GM12878 (cell line): ENCODE results near the gene ROCK2. TPM values are rescaled to one million over a fixed set of nuclear protein-coding genes. Genes with fewer than 3 reads are reported as not detected.

Experiments used
- ATAC-seq: fragments of 200-7000 bp; cut with Tn5 transposase; 3 replicates; pipeline ENCODE4 v1.9.1; 2020; ENCODE audit warnings: mild to moderate bottlenecking, moderate library complexity
- BruUV-seq: library from RNA; stranded (reverse); fragments of 400-500 nt; replicated peaks from 2 replicates; lab custom pipeline; 2021; lab: Mats Ljungman, UMichigan
- CTCF ChIA-PET: fragments of 300-600 bp; sonication (Branson Sonifier 250); formaldehyde crosslinking; extraction: SDS; loops from one replicate; lab custom pipeline; 2021; ENCODE audit warnings: inconsistent platforms; lab: Yijun Ruan, JAX
- POLR2A ChIA-PET: fragments of 350-600 bp; formaldehyde crosslinking; extraction: SDS; loops from one replicate; lab custom pipeline; 2021; ENCODE audit warnings: inconsistent platforms; lab: Charles Lee
- RAD21 ChIA-PET: fragments of 300-600 bp; sonication (Branson Sonifier 250); formaldehyde crosslinking; loops from one replicate; lab custom pipeline; 2023; ENCODE audit warnings: antibody characterized with exemption; ENCODE audit not compliant: unreplicated experiment; lab: Charles Lee
- SMC1A ChIA-PET: fragments of 300-600 bp; sonication (Branson Sonifier 250); formaldehyde crosslinking; loops from one replicate; lab custom pipeline; 2023; ENCODE audit not compliant: unreplicated experiment, uncharacterized antibody; lab: Charles Lee
- DNase-seq: peaks from one replicate; pipeline ENCODE4 v3.0.0-alpha.2; 2011; ENCODE audit warnings: low read depth, low spot score
- FAIRE-seq: peaks from 3 replicates; lab custom pipeline; 2011; peaks lifted over from hg19 to GRCh38; lab: Jason Lieb, UNC
- H2AFZ ChIP-seq: 2 replicates; pipeline ENCODE4 v1.6.0; 2011; ENCODE audit warnings: low read depth, low read length, control low read depth; ENCODE audit not compliant: control insufficient read depth
- H3K27ac ChIP-seq: 2 replicates; pipeline ENCODE4 v1.5.1; 2011; ENCODE audit warnings: control low read depth; ENCODE audit not compliant: control insufficient read depth, insufficient read depth
- H3K27me3 ChIP-seq, 2 experiments: replicated peaks in 1 of 2; 2 replicates each; pipeline versions ENCODE4 v1.6.0 to v1.6.1; 2011; ENCODE audit warnings: low read length in 1 of 2; ENCODE audit not compliant: control insufficient read depth in 2 of 2, insufficient read depth in 2 of 2
- H3K36me3 ChIP-seq, 2 experiments: 2 replicates each; pipeline ENCODE4 v1.5.1; 2011; ENCODE audit warnings: low read length in 1 of 2; ENCODE audit not compliant: control insufficient read depth in 2 of 2, insufficient read depth in 2 of 2
- H3K4me1 ChIP-seq: 2 replicates; pipeline ENCODE4 v1.6.1; 2011; ENCODE audit warnings: mild to moderate bottlenecking, low read length, moderate library complexity, mixed read lengths; ENCODE audit not compliant: control insufficient read depth, insufficient read depth
- H3K4me2 ChIP-seq: 2 replicates; pipeline ENCODE4 v1.6.0; 2011; ENCODE audit warnings: control low read depth; ENCODE audit not compliant: control insufficient read depth, insufficient read depth
- H3K4me3 ChIP-seq: fragments of 200-600 bp; sonication (generic); 2 replicates; pipeline ENCODE4 v1.5.1; 2016
- H3K79me2 ChIP-seq: 2 replicates; pipeline ENCODE4 v1.6.0; 2011; ENCODE audit warnings: low read length; ENCODE audit not compliant: control insufficient read depth, insufficient read depth
- H3K9ac ChIP-seq: 2 replicates; pipeline ENCODE4 v1.8.0; 2011; ENCODE audit warnings: low read length, control low read depth, mixed read lengths; ENCODE audit not compliant: control insufficient read depth, insufficient read depth
- H3K9me3 ChIP-seq: replicated peaks from 3 replicates; pipeline ENCODE4 v1.5.1; 2011; ENCODE audit warnings: mild to moderate bottlenecking, low read length; ENCODE audit not compliant: control insufficient read depth, insufficient read depth
- H4K20me1 ChIP-seq: 2 replicates; pipeline ENCODE4 v1.6.0; 2011; ENCODE audit not compliant: control insufficient read depth, insufficient read depth
- BCL11A ChIP-seq: IDR thresholded peaks from 2 replicates; pipeline ENCODE4 v1.6.1; 2011; ENCODE audit warnings: low read depth, low read length
- CBFB ChIP-seq: IDR thresholded peaks from 2 replicates; pipeline ENCODE4 v1.6.1; 2016; ENCODE audit warnings: antibody characterized with exemption, low read depth
- CREB1 ChIP-seq: IDR thresholded peaks from 2 replicates; pipeline ENCODE4 v1.6.1; 2012; ENCODE audit warnings: low read depth, mild to moderate bottlenecking, inconsistent platforms
- CREM ChIP-seq: IDR thresholded peaks from 2 replicates; pipeline ENCODE4 v1.6.1; 2014; ENCODE audit warnings: antibody characterized with exemption, low read depth
- E2F8 ChIP-seq: fragments of 450-650 bp; IDR thresholded peaks from 2 replicates; pipeline ENCODE4 v1.6.1; 2018; ENCODE audit warnings: mild to moderate bottlenecking, low read depth, moderate library complexity; ENCODE audit not compliant: partially characterized antibody
- HDAC6 ChIP-seq: fragments of 200-600 bp; sonication (generic); IDR thresholded peaks from one replicate; pipeline ENCODE4 v1.8.0; 2017; ENCODE audit warnings: antibody characterized with exemption; ENCODE audit not compliant: unreplicated experiment
- PKNOX1 ChIP-seq: fragments of 450-650 bp; IDR thresholded peaks from 2 replicates; pipeline ENCODE4 v1.6.1; 2016; ENCODE audit warnings: mild to moderate bottlenecking
- PRDM15 ChIP-seq: fragments of 450-650 bp; formaldehyde crosslinking; IDR thresholded peaks from 2 replicates; pipeline ENCODE4 v1.4.0; 2020; ENCODE audit warnings: mild to moderate bottlenecking, moderate library complexity
- SREBF2 ChIP-seq: IDR thresholded peaks from 2 replicates; pipeline ENCODE4 v1.6.1; 2012; ENCODE audit warnings: mild to moderate bottlenecking, low read length
- SUPT20H ChIP-seq: IDR thresholded peaks from 2 replicates; pipeline ENCODE4 v1.6.1; 2011; ENCODE audit warnings: low read depth, mild to moderate bottlenecking, low read length, moderate library complexity, borderline replicate concordance; ENCODE audit not compliant: control insufficient read depth
- YY1 ChIP-seq: IDR thresholded peaks from 2 replicates; pipeline ENCODE4 v1.6.1; 2011; ENCODE audit warnings: low read depth, mild to moderate bottlenecking, low read length
- ZNF384 ChIP-seq: IDR thresholded peaks from 2 replicates; pipeline ENCODE4 v1.6.1; 2012; ENCODE audit warnings: low read depth, mild to moderate bottlenecking, low read length, improper control_type of control experiment, borderline replicate concordance
- ZNF592 ChIP-seq: fragments of 450-650 bp; IDR thresholded peaks from 2 replicates; pipeline ENCODE4 v1.6.1; 2017; ENCODE audit warnings: mild to moderate bottlenecking, moderate library complexity
- WGBS: methylation state at CpG from one replicate; pipeline ENCODE4 v1.1.6; 2016; ENCODE audit warnings: low lambda C conversion rate; ENCODE audit not compliant: insufficient replicate concordance, insufficient coverage; ENCODE audit errors: missing lambda C conversion rate; 5-methylcytosine and 5-hydroxymethylcytosine counted together
- in situ Hi-C: fragments of 300-500 bp; cut with MboI; formaldehyde crosslinking; loops from 9 replicates; pipeline ENCODE4 v1.14.3; 2018; ENCODE audit warnings: mixed read lengths
- intact Hi-C: fragments of 100-400 bp; cut with micrococcal nuclease; formaldehyde crosslinking; loops from one replicate; pipeline ENCODE4 v1.14.2; 2022; ENCODE audit not compliant: unreplicated experiment
- polyA plus RNA-seq, 11 experiments: library from polyadenylated mRNA; depleted of rRNA in 4 of 11; unstranded in 6 of 11; stranded (reverse) in 5 of 11; fragments of >200 nt; fragmentation: Nextera tagmentation in 4 of 11; fragmentation: Illumina TruSeq in 1 of 11; extraction: Ambion mirVana in 4 of 11; extraction: Trizol in 1 of 11; gene quantifications; 1 replicate in 1 of 11; 2 replicates in 10 of 11; pipeline versions ENCODE4 v1.2.1 to v1.2.3, GENCODE V29; 2011 to 2016; ENCODE audit warnings: inconsistent platforms in 2 of 11, missing spikeins in 2 of 11, low read depth in 1 of 11
- total RNA-seq, 4 experiments: library from RNA; depleted of rRNA in 3 of 4; stranded (reverse); fragments of >200 nt in 3 of 4; fragmentation: Illumina TruSeq in 1 of 4; extraction: Trizol in 1 of 4; gene quantifications; 2 replicates each; pipeline versions ENCODE4 v1.2.1 to v1.2.3, GENCODE V29; 2013 to 2021

ROCK2 gene
- total and polyA plus RNA-seq, 10 of the 15 experiments (the other 5 are each of a cell fraction or from before 2014, with no cell fraction given), result 4.6 to 22.1 (median 8.3) TPM

GRCh38 chr2:11215407-11215806 lies 129.0 kb downstream of the ROCK2 start:
- ChIA-PET CTCF (interaction anchor here (1.3 kb wide), 1 partner anchor 12 kb away, joined by 4 read pairs; no protein-coding TSS in a partner anchor), RAD21 (no interaction called here), POLR2A (interaction anchor here (0.7 kb wide), 1 partner anchor 15 kb away, joined by 3 read pairs; no protein-coding TSS in a partner anchor), SMC1A (interaction anchor here (1.1 to 1.3 kb wide), 2 partner anchors 10 to 15 kb away, joined by 3 to 6 read pairs; no protein-coding TSS in a partner anchor)
- FAIRE-seq (no peak), DNase-seq (no peak), ATAC-seq (no peak)
- no TSS peak for BruUV-seq
- Histone ChIP-seq H3K36me3 (peaks cover 0 to 11% of the 10 kb centered on the region in 2 experiments; a peak in 3 of 4 replicates), H3K4me2 (no peak overlapping the region), H3K4me3 (no peak overlapping the region), H3K27me3 (no peaks in the 10 kb centered on the region), H3K9me3 (no peaks in the 10 kb centered on the region), H2AFZ (no peak overlapping the region), H3K9ac (no peak overlapping the region), H3K4me1 (no peaks in the 10 kb centered on the region), H4K20me1 (no peaks in the 10 kb centered on the region), H3K79me2 (no peaks in the 10 kb centered on the region), H3K27ac (no peak overlapping the region)
- in situ Hi-C loops, result no loop called here
- 93% methylated on average over 3 of the region's 3 CpGs for WGBS
- intact Hi-C loops, result no loop called here
- TF ChIP-seq ZNF592, result no peak
- TF ChIP-seq YY1, result no peak
- no peak for TF ChIP-seq E2F8
- TF ChIP-seq CREM, result no peak
- no peak for TF ChIP-seq SUPT20H
- TF ChIP-seq CREB1, result no peak
- TF ChIP-seq ZNF384, result no peak
- TF ChIP-seq HDAC6, result no peak
- TF ChIP-seq PKNOX1, result no peak
- no peak for TF ChIP-seq CBFB
- TF ChIP-seq BCL11A, result no peak
- TF ChIP-seq PRDM15, result no peak
- TF ChIP-seq SREBF2, result no peak
